Thyroid gland (tissue), 4 donors: ENCODE results near the gene NOTCH2. TPM values are rescaled to one million over a fixed set of nuclear protein-coding genes. Genes with fewer than 3 reads are reported as not detected.

Experiments used
- DNase-seq, 2 donors: peaks; one replicate each; pipeline ENCODE4 v3.0.0-alpha.2; 2019
- H3K27ac ChIP-seq, 3 donors: fragments of 200-600 bp; sonication (generic); 1 replicate in 2 of 3; 2 replicates in 1 of 3; pipeline ENCODE4 v1.5.1; 2016 to 2019; ENCODE audit warnings: mild to moderate bottlenecking in 1 of 3, moderate library complexity in 1 of 3
- H3K27me3 ChIP-seq: fragments of 200-600 bp; sonication (generic); one replicate; pipeline ENCODE4 v1.5.1; 2019
- H3K36me3 ChIP-seq, 2 donors: fragments of 200-600 bp; sonication (generic); one replicate each; pipeline ENCODE4 v1.5.1; 2016 to 2019
- H3K4me1 ChIP-seq, 2 donors: fragments of 200-600 bp; sonication (generic); one replicate each; pipeline ENCODE4 v1.5.1; 2017 to 2019
- H3K4me3 ChIP-seq, 3 donors: fragments of 200-600 bp; sonication (generic); replicated peaks in 1 of 3; 1 replicate in 2 of 3; 2 replicates in 1 of 3; pipeline ENCODE4 v1.5.1; 2016; ENCODE audit warnings: mild to moderate bottlenecking in 1 of 3
- H3K9me3 ChIP-seq: fragments of 200-600 bp; sonication (generic); one replicate; pipeline ENCODE4 v1.5.1; 2017
- CTCF ChIP-seq, 6 experiments: fragments of 200-600 bp in 3 of 6; fragments of 450-650 bp in 3 of 6; sonication (generic) in 3 of 6; IDR thresholded peaks; one replicate each; pipeline ENCODE4 v1.5.1; 2016 to 2019; ENCODE audit warnings: antibody characterized with exemption in 6 of 6, mild to moderate bottlenecking in 2 of 6, inconsistent platforms in 1 of 6, moderate library complexity in 1 of 6
- POLR2A ChIP-seq, 2 donors: fragments of 450-650 bp; IDR thresholded peaks; one replicate each; pipeline ENCODE4 v1.6.1; 2017; ENCODE audit warnings: antibody characterized with exemption in 2 of 2, mild to moderate bottlenecking in 2 of 2, moderate library complexity in 1 of 2
- WGBS, 2 donors: methylation state at CpG; one replicate each; pipeline ENCODE4 v1.1.5; 2017; 5-methylcytosine and 5-hydroxymethylcytosine counted together
- intact Hi-C: fragments of 100-400 bp; cut with DNase I; formaldehyde crosslinking; loops from one replicate; pipeline ENCODE4 v1.15.1; 2023
- total RNA-seq, 4 donors: library from RNA; depleted of rRNA; stranded (reverse); fragments of >200 nt; gene quantifications; one replicate each; pipeline ENCODE4 v1.2.3, GENCODE V29; 2016

The NOTCH2 gene
- total RNA-seq, 4 donors from 2014 or later: 87.2 to 142 (median 115) TPM

GRCh38 chr1:119883826-119884225 is 185.6 kb downstream of the NOTCH2 start:
- intact Hi-C loops: no loop called here
- Histone ChIP-seq H3K27me3 (no peaks in the 10 kb centered on the region), H3K27ac (no peak overlapping the region), H3K9me3 (no peaks in the 10 kb centered on the region), H3K4me1 (no peaks in the 10 kb centered on the region), H3K4me3 (no peak overlapping the region), H3K36me3 (no peaks in the 10 kb centered on the region)
- no peak for DNase-seq
- TF ChIP-seq CTCF (IDR thresholded peaks at IDR 0.05): no peak
- 90 to 94% methylated on average over 3 of the region's 3 CpGs for WGBS, 2 donors

- WGBS, 2 donors: 67 to 84% methylated on average over 5 of the region's 5 CpGs
- intact Hi-C loops: no loop called here
- no peaks in the 10 kb centered on the region for H3K4me1 ChIP-seq
Observed at GRCh38 chr1:119882132-119883049, 187.1 kb downstream of the NOTCH2 start.

GRCh38 chr1:119879510-119880434 is 189.7 kb downstream of the NOTCH2 start:
- intact Hi-C loops: no loop called here
- Histone ChIP-seq H3K36me3 (no peaks in the 10 kb centered on the region), H3K4me3 (no peak overlapping the region), H3K27ac (no peak overlapping the region), H3K9me3 (no peaks in the 10 kb centered on the region), H3K27me3 (no peaks in the 10 kb centered on the region), H3K4me1 (no peaks in the 10 kb centered on the region)
- TF ChIP-seq CTCF (IDR thresholded peaks at IDR 0.05) (no peak), POLR2A (IDR thresholded peaks at IDR 0.05) (no peak)
- no peak for DNase-seq
- 67 to 69% methylated on average over 11 to 12 of the region's 12 CpGs for WGBS, 2 donors

More at GRCh38 chr1:119882132-119883049, 187.1 kb downstream of the NOTCH2 start:
- H3K4me3 ChIP-seq: no peak overlapping the region
- H3K9me3 ChIP-seq: no peaks in the 10 kb centered on the region
- no peak for DNase-seq
- no peaks in the 10 kb centered on the region for H3K36me3 ChIP-seq
- TF ChIP-seq CTCF (IDR thresholded peaks at IDR 0.05) (no peak), POLR2A (IDR thresholded peaks at IDR 0.05) (no peak)
- no peak overlapping the region for H3K27ac ChIP-seq
- no peaks in the 10 kb centered on the region for H3K27me3 ChIP-seq

- H3K27ac ChIP-seq: no peak overlapping the region
- H3K9me3 ChIP-seq: no peaks in the 10 kb centered on the region
- TF ChIP-seq POLR2A (IDR thresholded peaks at IDR 0.05) (no peak), CTCF (IDR thresholded peaks at IDR 0.05) (no peak)
- no peak overlapping the region for H3K4me3 ChIP-seq
- no peaks in the 10 kb centered on the region for H3K36me3 ChIP-seq
- intact Hi-C loops: no loop called here
- DNase-seq: no peak
- H3K4me1 ChIP-seq: peaks cover 0 to 9% of the 10 kb centered on the region in 2 donors
- no peaks in the 10 kb centered on the region for H3K27me3 ChIP-seq
Observed at GRCh38 chr1:119878171-119878570, 191.3 kb downstream of the NOTCH2 start.
